Kidney tubule cell (primary cell): Measurements from ENCODE around the gene DCP1B.
A peak's percentile ranks its signal among the peaks of the same experiment; 100 is the strongest.
"Not testable (repeated sequence)": the region's sequence is repeated elsewhere in the genome, so short reads cannot be mapped to it uniquely, and the experiment has no call there.

Experiments used
- DNase-seq: peaks from one replicate; pipeline ENCODE4 v3.0.0-alpha.2; 2018; ENCODE audit warnings: low spot score

Gene DCP1B

GRCh38 chr12:1974812-1975211 lies 29.4 kb downstream of the DCP1B start:
- DNase-seq = no peak

DNA sequence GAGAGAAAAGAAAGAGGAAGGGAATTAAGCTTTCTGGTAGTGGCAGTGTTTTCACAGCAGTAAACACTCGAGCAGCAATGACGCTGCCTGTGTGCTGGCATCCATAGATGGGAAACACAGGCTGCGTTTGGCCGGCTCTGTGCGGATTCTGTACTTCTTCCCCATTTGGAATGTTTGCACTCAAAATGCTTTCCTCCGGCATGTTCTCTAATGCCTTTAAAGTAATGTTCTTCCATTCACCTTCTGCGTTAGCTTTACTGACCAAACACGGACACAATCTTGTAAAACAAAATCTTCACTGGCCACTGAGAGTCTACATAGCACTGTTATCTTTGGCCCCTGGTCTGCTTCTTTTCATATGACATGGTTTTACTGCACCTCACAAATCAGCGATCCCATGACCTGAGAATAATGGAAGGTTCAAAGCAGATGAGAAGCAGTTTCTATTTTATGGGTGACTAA lies 31.4 kb downstream of the DCP1B start:
- DNase-seq = no peak

GRCh38 chr12:1972260-1972659 lies 32.0 kb downstream of the DCP1B start:
- DNase-seq = peak; percentile 20

DNA sequence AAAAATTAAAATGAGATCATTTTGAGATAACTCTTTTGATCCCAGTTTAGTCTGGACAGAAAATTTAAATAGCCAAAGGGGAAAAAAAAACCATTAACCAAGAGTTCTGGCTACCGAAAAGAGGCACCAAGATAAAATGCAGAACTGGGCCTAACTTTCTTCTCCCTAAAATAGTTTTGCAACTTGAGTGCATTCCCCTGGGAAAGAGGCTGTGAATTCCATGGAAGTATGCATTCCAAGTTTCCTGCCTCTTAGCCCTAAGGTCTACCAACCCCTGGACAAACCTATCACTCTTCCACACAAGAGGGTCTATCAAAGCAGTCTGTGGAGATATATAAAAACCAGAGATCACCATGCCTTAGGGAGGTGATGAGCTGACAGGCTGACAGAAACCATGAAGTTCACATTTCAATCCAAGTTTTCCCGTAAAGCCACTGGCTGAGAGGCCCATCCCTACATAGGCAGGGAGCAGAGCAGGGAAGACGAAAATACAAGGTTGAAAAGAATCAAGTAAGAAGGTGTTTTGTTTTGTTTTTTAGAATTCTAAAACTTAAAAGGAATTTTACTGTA lies 33.8 kb downstream of the DCP1B start:
- DNase-seq = no peak

DNA sequence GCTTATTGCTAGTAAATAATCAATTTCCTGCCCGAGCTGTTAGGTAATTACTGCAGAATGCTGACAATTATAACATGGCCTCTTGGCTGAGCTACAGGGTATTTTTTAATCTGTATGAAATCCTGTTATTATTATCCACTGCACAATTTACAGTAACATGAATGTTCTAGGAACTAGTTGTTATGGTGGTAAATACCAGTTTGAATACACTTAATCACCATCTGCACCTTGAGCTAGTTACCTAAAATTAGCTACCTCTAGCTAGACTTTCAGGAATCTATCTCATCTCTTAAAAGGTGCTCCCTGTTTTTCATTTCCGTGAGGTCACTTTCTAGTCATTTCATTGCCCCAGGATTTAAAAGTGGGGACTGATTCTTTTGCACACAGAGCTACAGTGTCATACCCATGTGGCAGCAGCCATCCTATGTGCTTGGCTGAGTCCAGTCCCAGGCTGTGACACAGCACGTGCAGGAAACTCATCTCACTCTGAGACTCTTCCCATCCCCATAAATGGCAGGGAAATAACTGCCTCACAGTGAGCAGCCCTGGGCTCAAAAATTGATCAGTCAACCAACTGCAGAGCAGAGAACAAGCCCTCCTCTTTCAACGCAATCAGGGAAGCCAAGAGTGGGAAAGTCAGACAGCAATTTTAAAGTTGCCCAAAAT lies 37.6 kb downstream of the DCP1B start:
- DNase-seq = no peak

GRCh38 chr12:1965916-1966315 lies 38.3 kb downstream of the DCP1B start:
- no peak for DNase-seq

GRCh38 chr12:1962051-1963020 lies 41.9 kb downstream of the DCP1B start:
- no peak for DNase-seq

DNA sequence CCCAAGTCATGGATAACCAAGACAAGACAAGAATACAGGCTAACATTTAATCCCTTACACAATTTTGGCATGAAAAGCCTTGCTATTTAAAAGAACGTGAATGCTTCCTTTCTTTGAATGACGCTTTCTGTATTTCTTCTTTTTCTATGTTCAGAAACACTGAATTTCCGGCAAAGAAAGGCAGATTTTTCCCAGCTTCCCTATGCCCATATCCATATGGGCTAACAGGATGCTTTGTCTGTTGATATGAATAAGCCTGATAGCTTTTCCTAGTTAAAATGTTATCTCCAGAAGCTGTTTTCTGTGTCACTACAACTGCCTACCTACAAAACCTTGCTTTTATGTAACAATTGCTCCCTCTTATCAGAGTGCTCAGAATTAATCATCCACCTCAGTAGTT lies 47.5 kb downstream of the DCP1B start:
- no peak for DNase-seq

DNA sequence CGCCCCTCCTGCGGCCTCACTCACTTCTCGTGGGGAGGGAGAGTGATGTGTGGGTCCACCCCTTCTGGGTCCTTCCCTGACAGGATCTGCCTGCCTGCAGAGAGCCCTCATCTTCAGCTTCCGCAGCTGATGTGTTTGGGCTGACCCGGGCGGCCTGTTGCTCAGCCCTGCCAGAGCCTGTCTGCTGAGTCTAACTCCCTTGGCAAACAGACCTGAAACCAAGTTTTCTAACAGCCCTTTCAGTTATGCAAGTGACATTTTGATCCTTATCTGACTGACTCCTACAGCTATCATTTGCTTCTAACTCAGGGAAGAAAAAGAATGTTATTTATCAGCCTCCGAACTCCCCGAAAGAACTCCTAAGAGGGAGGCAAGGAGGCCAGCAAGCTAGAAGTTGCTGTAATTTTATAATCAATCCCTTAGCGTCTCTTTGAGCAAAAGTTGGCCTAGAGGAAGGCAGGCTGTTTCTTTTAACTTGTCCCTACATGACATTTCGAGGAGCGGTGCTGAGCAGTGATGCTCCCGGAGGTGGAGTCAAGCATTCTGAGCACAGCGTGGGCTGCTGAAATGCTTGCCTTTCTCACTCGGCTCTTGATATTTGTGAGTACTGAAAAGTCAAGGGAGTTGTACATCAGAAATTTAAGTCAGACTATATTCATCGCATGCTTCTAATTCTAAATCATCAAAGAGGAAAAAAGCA lies 54.3 kb downstream of the DCP1B start:
- DNase-seq = no peak

DNA sequence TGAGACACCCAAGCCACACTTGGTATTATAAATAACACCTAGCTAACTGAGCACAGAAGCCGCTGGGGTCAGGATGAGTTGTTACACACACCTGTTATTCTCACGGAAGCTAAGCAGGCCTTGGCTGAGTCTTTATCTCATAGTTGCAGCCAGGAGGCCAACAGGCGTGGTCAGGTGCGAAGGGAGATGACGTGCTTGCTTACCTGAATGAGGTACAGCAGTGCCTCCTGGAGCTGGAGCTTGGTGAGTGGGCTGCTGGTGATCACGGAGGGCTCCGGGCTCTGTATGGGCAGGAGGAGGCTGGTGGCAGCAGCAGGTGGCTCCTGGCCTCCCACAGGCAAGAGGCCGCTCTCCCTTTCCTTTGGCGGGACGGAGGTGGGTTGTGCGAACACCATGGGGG lies 55.4 kb downstream of the DCP1B start:
- DNase-seq = no peak

GRCh38 chr12:1947081-1947480 lies 57.2 kb downstream of the DCP1B start:
- no peak for DNase-seq

DNA sequence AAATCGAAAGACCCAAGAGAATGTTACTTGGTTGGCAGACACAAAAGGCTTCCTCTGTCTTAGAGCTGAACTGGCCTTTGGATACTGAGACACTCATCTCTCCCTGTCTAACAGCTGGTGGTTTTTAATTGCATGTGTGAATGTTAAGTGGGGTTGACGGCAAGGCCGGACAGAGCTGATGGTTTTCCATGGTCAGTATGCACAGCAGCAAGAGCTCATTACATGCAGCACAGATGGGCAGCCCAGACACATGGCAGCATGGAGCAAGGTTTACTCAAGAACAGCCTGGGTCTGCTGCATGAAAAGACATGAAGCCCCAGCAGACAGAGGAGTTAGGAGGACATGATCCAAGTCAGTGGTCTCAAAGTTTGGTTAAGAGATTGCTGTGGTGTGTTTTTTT lies 58.0 kb downstream of the DCP1B start:
- no peak for DNase-seq

GRCh38 chr12:1945502-1945901 lies 58.8 kb downstream of the DCP1B start:
- not testable (repeated sequence) for DNase-seq

- peak; percentile 79 for DNase-seq
Observed at GRCh38 chr12:1939801-1940607, 64.3 kb downstream of the DCP1B start.

DNA sequence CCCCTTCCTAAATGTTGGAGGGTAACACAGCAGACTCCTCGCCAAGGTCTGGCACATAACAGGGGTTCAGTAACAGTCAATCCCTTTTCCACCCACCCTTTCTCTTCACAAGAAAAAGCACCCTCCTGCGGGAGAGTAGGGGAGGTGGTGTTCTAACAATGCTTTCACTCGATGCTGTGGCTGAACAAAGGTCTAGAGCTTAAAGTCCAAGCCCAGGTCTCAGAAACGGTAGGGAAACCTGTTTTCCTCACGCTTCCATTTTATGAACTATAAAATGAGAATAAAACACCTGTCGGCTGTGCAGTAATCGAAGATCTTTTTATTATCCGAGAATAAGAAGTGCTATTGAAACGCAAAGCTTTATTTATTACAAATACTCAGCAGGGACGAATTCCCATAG lies 64.9 kb downstream of the DCP1B start:
- DNase-seq = no peak

DNA sequence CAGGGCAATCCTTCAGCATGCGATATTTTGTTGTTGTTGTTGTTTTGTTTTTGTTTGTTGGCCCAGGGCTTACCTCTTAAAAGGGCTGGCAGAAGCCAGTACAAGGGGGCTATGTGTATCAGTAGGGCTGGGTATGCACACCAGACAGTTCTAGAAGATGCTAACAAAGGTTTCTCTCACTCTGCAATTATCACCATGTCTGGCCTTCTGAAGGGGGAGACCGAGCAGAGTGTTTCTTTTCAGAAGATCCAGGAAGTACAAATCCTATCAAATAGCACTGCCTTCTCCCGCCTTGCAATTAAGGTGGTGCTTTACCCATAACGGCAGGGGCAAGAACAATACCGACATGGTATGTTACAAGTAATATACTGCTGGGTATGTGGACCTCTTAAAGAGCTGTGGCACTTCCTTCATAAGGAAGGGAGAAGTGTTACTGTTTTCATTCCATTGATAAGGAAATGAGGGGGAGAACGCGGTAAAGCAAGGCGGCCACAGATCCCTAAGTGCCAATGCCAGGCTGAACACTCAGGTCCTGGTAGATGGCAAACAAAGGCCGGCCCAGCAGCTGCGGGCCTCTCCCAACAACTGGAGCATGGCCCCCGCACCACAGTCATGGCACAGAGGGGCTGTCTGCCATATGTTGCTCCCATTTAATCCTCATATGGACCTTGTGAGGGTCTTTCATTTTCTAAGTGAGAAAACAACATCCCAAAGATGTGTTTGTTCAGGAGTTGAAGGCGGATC lies 66.6 kb downstream of the DCP1B start:
- no peak for DNase-seq

- peak; percentile 75 for DNase-seq
Observed at GRCh38 chr12:1936406-1937320, 67.6 kb downstream of the DCP1B start.

GRCh38 chr12:1935700-1936378 lies 68.4 kb downstream of the DCP1B start:
- no peak for DNase-seq

- DNase-seq = no peak
Observed at GRCh38 chr12:1935242-1935641, 69.0 kb downstream of the DCP1B start.
